NB4 (cell line): ENCODE data around the gene RNU2-63P.

Experiments
- DNase-seq: peaks from one replicate; pipeline ENCODE4 v3.0.0; 2010; ENCODE audit warnings: low read depth
- H3K4me3 ChIP-seq: one replicate; pipeline ENCODE4 v1.5.1; 2011; ENCODE audit warnings: mild to moderate bottlenecking, low read depth, low read length, moderate library complexity
- CTCF ChIP-seq: IDR thresholded peaks from one replicate; pipeline ENCODE4 v1.5.1; 2012; ENCODE audit warnings: low read depth, low read length
- MAX ChIP-seq: IDR thresholded peaks from 2 replicates; pipeline ENCODE4 v1.6.1; 2011; ENCODE audit warnings: low read depth, low read length
- MYC ChIP-seq: IDR thresholded peaks from 2 replicates; pipeline ENCODE4 v1.6.1; 2011; ENCODE audit warnings: low read depth, low read length
- POLR2A ChIP-seq: IDR thresholded peaks from 2 replicates; pipeline ENCODE4 v1.6.1; 2011; ENCODE audit warnings: mild to moderate bottlenecking; ENCODE audit not compliant: insufficient read length; ENCODE audit errors: extremely low read depth

RNU2-63P gene

GRCh38 chr2:88036606-88037005, 20.3 kb upstream of the RNU2-63P start:
- DNase-seq = peak; percentile 27
- no peak overlapping the region for H3K4me3 ChIP-seq
- TF ChIP-seq MYC = no peak

GRCh38 chr2:88036182-88036581, 19.8 kb upstream of the RNU2-63P start:
- no peak for TF ChIP-seq MAX
- TF ChIP-seq POLR2A = no peak
- TF ChIP-seq MYC = no peak
- TF ChIP-seq CTCF = no peak
- DNase-seq = peak; percentile 36
- no peak overlapping the region for H3K4me3 ChIP-seq

- TF ChIP-seq CTCF (no peak), MYC (no peak), MAX (no peak), POLR2A (no peak)
- no peak for DNase-seq
- H3K4me3 ChIP-seq = no peak overlapping the region
Measured at GRCh38 chr2:88032070-88032702, 15.8 kb upstream of the RNU2-63P start.

- H3K4me3 ChIP-seq = no peak overlapping the region
- TF ChIP-seq MYC (no peak), CTCF (no peak), MAX (no peak), POLR2A (no peak)
- no peak for DNase-seq
Measured at GRCh38 chr2:88028931-88029330, 12.6 kb upstream of the RNU2-63P start.

GRCh38 chr2:88027697-88028389, 11.5 kb upstream of the RNU2-63P start:
- H3K4me3 ChIP-seq = no peak overlapping the region
- no peak for DNase-seq
- TF ChIP-seq MAX (no peak), MYC (no peak), CTCF (no peak), POLR2A (no peak)

- TF ChIP-seq POLR2A (no peak), MAX (no peak), MYC (no peak), CTCF (no peak)
- H3K4me3 ChIP-seq = no peak overlapping the region
- DNase-seq = no peak
Measured at GRCh38 chr2:88024509-88024908, 8.2 kb upstream of the RNU2-63P start.
